Prostate gland (tissue), 2 donors: ENCODE data around the gene KLHL29.

Experiments used
- CTCF ChIP-seq, 4 experiments: fragments of 200-600 bp in 2 of 4; fragments of 450-650 bp in 2 of 4; sonication (generic) in 2 of 4; IDR thresholded peaks; 1 replicate in 3 of 4; 2 replicates in 1 of 4; pipeline ENCODE4 v1.5.1; 2016 to 2019; ENCODE audit warnings: antibody characterized with exemption in 4 of 4, mild to moderate bottlenecking in 2 of 4, moderate library complexity in 2 of 4
- POLR2A ChIP-seq: fragments of 450-650 bp; IDR thresholded peaks from one replicate; pipeline ENCODE4 v1.6.1; 2016; ENCODE audit warnings: antibody characterized with exemption, mild to moderate bottlenecking
- POLR2AphosphoS5 ChIP-seq: sonication (generic); formaldehyde crosslinking; IDR thresholded peaks from one replicate; pipeline ENCODE4 v1.6.1; 2017; ENCODE audit warnings: antibody characterized with exemption

DNA sequence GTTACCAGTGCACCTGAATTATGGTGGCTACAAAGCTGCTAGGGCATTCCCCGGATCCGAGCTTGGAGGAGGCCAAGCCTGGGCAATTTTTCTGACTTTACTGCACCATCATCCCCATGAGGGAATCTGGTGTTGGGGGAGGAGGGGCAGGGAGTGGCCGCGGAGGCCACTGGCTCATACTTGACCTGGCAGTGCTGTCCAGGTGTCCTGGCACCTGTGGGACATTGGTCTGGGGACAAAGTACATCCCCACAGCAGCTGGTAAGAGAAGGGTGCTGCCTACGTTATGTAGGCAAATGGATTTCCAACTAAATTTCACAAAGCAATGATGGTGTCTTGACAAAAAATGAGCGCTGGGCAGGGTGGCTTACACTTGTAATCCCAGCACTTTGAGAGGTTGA, 48.3 kb downstream of the KLHL29 start:
- TF ChIP-seq POLR2A: no peak
- no peak for TF ChIP-seq CTCF (IDR thresholded peaks at IDR 0.05)
- TF ChIP-seq POLR2AphosphoS5: no peak
